HUES48 (cell line): Measurements from ENCODE around the gene ARHGAP40.

Experiments used
- H3K27ac ChIP-seq: one replicate; pipeline ENCODE4 v1.7.0; 2013; ENCODE audit warnings: low read depth, low read length, inconsistent platforms
- H3K27me3 ChIP-seq: 2 replicates; pipeline ENCODE4 v1.6.1; 2013; ENCODE audit warnings: mild to moderate bottlenecking, low read length; ENCODE audit not compliant: control insufficient read depth, insufficient read depth
- H3K36me3 ChIP-seq: 2 replicates; pipeline ENCODE4 v1.6.1; 2013; ENCODE audit warnings: low read length; ENCODE audit not compliant: control insufficient read depth, insufficient read depth
- H3K4me1 ChIP-seq: 2 replicates; pipeline ENCODE4 v1.6.1; 2013; ENCODE audit warnings: mild to moderate bottlenecking, low read length; ENCODE audit not compliant: control insufficient read depth, insufficient read depth
- H3K4me3 ChIP-seq: 2 replicates; pipeline ENCODE4 v1.5.1; 2013; ENCODE audit warnings: mild to moderate bottlenecking, low read depth, low read length
- H3K9ac ChIP-seq: 2 replicates; pipeline ENCODE4 v1.6.1; 2013; ENCODE audit warnings: mild to moderate bottlenecking, low read depth, low read length, moderate library complexity
- H3K9me3 ChIP-seq: 2 replicates; pipeline ENCODE4 v1.6.1; 2013; ENCODE audit warnings: low read length; ENCODE audit not compliant: control insufficient read depth, insufficient read depth

ARHGAP40 gene

DNA sequence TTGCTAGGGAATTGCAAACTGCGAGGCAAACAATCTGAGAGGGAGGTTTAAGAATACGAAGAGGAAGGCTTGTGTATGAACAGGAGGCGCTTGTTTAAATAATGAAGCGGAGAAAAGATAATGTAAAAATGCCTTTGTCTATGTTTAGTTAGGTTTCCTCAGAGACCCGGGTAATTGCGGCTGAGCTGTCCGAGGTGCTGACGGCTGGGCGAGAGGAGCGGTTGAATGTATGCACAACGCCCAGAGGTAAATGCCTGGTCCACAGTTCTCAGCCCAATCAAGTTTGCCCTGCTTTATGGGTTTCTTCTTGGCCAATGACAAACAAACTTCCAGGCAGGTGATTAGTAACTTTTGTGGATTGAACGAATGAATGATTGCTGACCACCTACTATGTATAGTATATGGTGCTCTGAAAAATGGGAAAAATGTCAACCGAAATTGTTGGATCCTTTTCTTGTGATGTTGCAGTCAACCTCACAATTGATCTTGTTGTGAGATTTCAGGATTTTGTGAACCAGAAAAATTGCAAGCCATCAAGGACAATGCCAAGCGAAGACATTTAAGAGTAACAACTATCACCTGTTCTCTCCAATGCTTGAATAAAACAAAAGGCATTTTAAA is 84.4 kb downstream of the ARHGAP40 start:
- Histone ChIP-seq H3K9me3 (no peaks in the 10 kb centered on the region), H3K4me1 (no peaks in the 10 kb centered on the region), H3K4me3 (no peak overlapping the region), H3K9ac (no peak overlapping the region), H3K27me3 (peaks cover 45% of the 10 kb centered on the region), H3K27ac (no peak overlapping the region), H3K36me3 (no peaks in the 10 kb centered on the region)

- H3K27me3 ChIP-seq, result peaks cover 18% of the 10 kb centered on the region
- peaks cover 3% of the 10 kb centered on the region; the same call in 1 of the 2 replicates for H3K4me1 ChIP-seq
- no peak overlapping the region for H3K4me3 ChIP-seq
- H3K9me3 ChIP-seq, result no peaks in the 10 kb centered on the region
- no peak overlapping the region for H3K27ac ChIP-seq
- no peaks in the 10 kb centered on the region for H3K36me3 ChIP-seq
- H3K9ac ChIP-seq, result no peak overlapping the region
Observed at GRCh38 chr20:38692436-38693411, 91.1 kb downstream of the ARHGAP40 start.

GRCh38 chr20:38697306-38697705 is 95.7 kb downstream of the ARHGAP40 start:
- H3K9me3 ChIP-seq, result no peaks in the 10 kb centered on the region
- H3K4me1 ChIP-seq, result peaks cover 3% of the 10 kb centered on the region; the same call in 1 of the 2 replicates
- H3K9ac ChIP-seq, result no peak overlapping the region
- no peak overlapping the region for H3K4me3 ChIP-seq
- H3K27me3 ChIP-seq, result no peaks in the 10 kb centered on the region
- H3K27ac ChIP-seq, result no peak overlapping the region
- no peaks in the 10 kb centered on the region for H3K36me3 ChIP-seq

- Histone ChIP-seq H3K4me3 (no peak overlapping the region), H3K4me1 (no peaks in the 10 kb centered on the region), H3K36me3 (no peaks in the 10 kb centered on the region), H3K9ac (no peak overlapping the region), H3K9me3 (no peaks in the 10 kb centered on the region), H3K27me3 (no peaks in the 10 kb centered on the region), H3K27ac (no peak overlapping the region)
Observed at GRCh38 chr20:38698541-38698940, 96.9 kb downstream of the ARHGAP40 start.

DNA sequence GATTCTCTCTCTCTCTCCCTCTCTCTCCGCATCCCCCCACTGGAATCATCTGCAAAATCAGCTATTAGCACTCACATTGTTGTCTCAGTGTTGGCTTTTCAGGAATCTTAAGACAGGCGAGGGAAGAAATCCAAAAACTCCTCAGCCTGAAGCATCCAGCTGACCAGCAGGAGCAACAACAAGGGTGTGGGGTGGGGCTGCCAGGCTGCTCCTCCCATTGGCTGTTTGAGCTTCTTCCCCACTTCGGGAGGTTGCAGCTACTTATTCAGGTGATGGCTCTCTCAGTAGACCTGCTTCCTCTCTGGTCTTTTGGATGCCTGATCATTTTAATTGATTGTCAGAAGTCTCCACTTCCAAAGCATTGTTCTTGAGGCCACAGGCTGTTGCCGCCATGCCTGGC is 98.5 kb downstream of the ARHGAP40 start:
- Histone ChIP-seq H3K27me3 (no peaks in the 10 kb centered on the region), H3K9me3 (no peaks in the 10 kb centered on the region), H3K27ac (no peak overlapping the region), H3K36me3 (no peaks in the 10 kb centered on the region), H3K4me1 (no peaks in the 10 kb centered on the region), H3K9ac (no peak overlapping the region), H3K4me3 (no peak overlapping the region)
